ENCODE measurements around the gene ANKRD40CL. TPM values are rescaled to one million over a fixed set of nuclear protein-coding genes. Genes with fewer than 3 reads are reported as not detected.

The ANKRD40CL gene
- total RNA-seq, 1 experiment from 2014 or later = not detected

DNA sequence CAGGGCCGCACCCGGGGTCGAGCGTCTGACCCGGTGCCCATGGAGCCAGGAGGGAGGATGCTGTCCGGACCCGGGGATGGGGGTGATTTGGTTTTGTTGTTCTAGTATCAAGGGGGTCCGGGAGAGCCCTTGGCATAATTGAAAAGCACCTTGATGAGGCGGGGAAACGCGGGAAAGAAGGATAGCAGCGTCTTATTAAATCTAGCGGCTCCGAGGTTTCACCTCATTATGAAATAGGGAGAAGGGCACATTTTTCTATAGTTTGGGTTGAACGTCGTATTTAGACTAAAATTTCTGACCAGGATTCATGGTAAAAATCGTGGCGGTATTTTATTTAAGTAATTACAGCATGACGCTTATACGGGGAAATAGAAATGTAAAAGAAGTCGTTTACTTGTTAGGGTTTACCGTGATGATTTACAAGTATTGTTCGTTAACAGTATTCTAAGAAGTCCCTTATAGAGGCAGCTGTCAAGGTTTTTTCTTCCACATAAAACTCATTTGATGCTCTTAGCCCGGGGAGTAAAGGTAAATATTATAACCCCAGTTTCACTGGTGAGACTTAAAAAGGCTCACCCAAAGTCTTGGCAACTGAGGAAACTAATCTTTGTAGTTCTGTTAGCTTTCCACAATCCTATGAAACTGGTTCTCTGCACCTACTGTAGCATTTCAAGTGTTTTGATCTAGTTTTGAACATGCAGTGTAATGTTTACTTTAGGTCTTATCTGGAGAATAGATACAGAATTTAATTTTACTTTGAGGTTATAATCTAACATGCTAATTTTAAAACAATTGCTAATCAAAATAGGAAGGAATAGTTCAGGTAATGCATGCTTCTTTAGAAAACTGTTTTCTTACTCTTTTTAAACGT, 47.2 kb downstream of the ANKRD40CL start:
- Histone ChIP-seq H3K27ac (ENCODE audit: low read length) (peak overlapping the region; percentile 85), H3K9me3 (ENCODE audit: control insufficient read depth, insufficient read depth, low read depth, low read length) (no peaks in the 10 kb centered on the region), H3K4me1 (ENCODE audit: control insufficient read depth, insufficient read depth, low read length) (peaks cover 25% of the 10 kb centered on the region), H3K4me3 (ENCODE audit: low read depth in 2 of 2, low read length in 2 of 2) (peak overlapping the region; percentile 90 to 98), H3K36me3 (ENCODE audit: control insufficient read depth, insufficient read depth, low read length) (peaks cover 15% of the 10 kb centered on the region; the same call in 1 of the 2 replicates), H3K27me3 (ENCODE audit: control insufficient read depth, insufficient read depth, low read length) (no peaks in the 10 kb centered on the region)
- ChIA-PET POLR2A (interaction anchor here (0.6 kb wide), 1 partner anchor 146 kb away, joined by 6 read pairs; the partner anchor contains the start of gene TOB1), CTCF (interaction anchor here (1.0 kb wide), 1 partner anchor 13 kb away, joined by 3 read pairs; no protein-coding TSS in a partner anchor)
- intact Hi-C loops (cut with micrococcal nuclease; ENCODE audit: unreplicated experiment) (no loop called here), in situ Hi-C loops (cut with HindIII; ENCODE audit: low pct_unique_long_range_greater_than_20kb, low sequenced_read_pairs) (no loop called here)
- TSS peak; percentile 81 for BruUV-seq (replicated peaks)
- TF ChIP-seq TCF7L2 (IDR thresholded peaks at IDR 0.05; ENCODE audit: low read depth, low read length) = no peak
- TF ChIP-seq, protein P1, sequence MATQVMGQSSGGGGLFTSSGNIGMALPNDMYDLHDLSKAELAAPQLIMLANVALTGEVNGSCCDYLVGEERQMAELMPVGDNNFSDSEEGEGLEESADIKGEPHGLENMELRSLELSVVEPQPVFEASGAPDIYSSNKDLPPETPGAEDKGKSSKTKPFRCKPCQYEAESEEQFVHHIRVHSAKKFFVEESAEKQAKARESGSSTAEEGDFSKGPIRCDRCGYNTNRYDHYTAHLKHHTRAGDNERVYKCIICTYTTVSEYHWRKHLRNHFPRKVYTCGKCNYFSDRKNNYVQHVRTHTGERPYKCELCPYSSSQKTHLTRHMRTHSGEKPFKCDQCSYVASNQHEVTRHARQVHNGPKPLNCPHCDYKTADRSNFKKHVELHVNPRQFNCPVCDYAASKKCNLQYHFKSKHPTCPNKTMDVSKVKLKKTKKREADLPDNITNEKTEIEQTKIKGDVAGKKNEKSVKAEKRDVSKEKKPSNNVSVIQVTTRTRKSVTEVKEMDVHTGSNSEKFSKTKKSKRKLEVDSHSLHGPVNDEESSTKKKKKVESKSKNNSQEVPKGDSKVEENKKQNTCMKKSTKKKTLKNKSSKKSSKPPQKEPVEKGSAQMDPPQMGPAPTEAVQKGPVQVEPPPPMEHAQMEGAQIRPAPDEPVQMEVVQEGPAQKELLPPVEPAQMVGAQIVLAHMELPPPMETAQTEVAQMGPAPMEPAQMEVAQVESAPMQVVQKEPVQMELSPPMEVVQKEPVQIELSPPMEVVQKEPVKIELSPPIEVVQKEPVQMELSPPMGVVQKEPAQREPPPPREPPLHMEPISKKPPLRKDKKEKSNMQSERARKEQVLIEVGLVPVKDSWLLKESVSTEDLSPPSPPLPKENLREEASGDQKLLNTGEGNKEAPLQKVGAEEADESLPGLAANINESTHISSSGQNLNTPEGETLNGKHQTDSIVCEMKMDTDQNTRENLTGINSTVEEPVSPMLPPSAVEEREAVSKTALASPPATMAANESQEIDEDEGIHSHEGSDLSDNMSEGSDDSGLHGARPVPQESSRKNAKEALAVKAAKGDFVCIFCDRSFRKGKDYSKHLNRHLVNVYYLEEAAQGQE (IDR thresholded peaks at IDR 0.05; ENCODE audit: insufficient read depth in 1 of 2, low read depth in 2 of 2, low read length in 1 of 2) = 0 out of 4 replicates have a peak, but pooled peaks of 1 of the 2 experiments have one; percentile 11
- no peak for TF ChIP-seq POLR2AphosphoS5 (IDR thresholded peaks at IDR 0.05; ENCODE audit: low read depth, low read length)
- 0 out of 2 replicates have a peak, but pooled peaks have one; percentile 23 for TF ChIP-seq SIN3A (IDR thresholded peaks at IDR 0.05; ENCODE audit: borderline replicate concordance, insufficient read depth, low read depth, low read length)
- TF ChIP-seq, protein P2, sequence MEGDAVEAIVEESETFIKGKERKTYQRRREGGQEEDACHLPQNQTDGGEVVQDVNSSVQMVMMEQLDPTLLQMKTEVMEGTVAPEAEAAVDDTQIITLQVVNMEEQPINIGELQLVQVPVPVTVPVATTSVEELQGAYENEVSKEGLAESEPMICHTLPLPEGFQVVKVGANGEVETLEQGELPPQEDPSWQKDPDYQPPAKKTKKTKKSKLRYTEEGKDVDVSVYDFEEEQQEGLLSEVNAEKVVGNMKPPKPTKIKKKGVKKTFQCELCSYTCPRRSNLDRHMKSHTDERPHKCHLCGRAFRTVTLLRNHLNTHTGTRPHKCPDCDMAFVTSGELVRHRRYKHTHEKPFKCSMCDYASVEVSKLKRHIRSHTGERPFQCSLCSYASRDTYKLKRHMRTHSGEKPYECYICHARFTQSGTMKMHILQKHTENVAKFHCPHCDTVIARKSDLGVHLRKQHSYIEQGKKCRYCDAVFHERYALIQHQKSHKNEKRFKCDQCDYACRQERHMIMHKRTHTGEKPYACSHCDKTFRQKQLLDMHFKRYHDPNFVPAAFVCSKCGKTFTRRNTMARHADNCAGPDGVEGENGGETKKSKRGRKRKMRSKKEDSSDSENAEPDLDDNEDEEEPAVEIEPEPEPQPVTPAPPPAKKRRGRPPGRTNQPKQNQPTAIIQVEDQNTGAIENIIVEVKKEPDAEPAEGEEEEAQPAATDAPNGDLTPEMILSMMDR (IDR thresholded peaks at IDR 0.05) = no peak
- DNase-seq (ENCODE audit: low read depth, low spot score) (no peak), ATAC-seq (no peak)

DNA sequence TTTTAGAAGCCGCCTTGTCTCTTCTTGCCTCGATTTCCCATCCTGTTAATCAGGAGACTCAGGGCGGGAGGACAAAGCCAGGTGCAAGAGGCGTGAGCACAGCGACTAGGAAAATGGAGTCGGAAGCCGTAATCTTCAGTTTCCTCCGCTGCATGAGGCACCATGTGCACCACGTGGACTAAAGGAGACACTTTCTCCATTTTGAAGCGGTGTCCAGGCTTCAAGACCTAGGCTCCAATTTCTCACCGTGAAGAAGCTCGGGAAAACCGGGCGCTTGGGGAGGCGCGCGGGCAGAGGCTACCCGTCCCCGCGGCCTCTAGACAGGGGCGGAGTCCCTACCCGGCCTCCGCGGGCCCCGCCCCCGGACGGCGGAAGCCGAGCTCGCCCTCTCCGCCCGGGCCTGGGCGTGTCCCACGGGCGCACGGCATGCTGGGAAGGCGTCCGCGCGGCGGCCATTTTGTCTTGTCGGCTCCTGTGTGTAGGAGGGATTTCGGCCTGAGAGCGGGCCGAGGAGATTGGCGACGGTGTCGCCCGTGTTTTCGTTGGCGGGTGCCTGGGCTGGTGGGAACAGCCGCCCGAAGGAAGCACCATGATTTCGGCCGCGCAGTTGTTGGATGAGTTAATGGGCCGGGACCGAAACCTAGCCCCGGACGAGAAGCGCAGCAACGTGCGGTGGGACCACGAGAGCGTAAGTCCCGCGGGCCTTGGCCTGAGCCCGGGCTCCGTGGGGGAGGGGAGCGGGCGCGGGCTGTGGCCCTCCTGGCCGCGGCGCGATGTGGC, 48.0 kb downstream of the ANKRD40CL start, which contains the start of gene LUC7L3:
Gene LUC7L3, plus strand, starts transcription at position 460 of the 780 bp plus-strand sequence. Its CDS starts 130 bp downstream, at position 590.
- in situ Hi-C loops (cut with HindIII; ENCODE audit: low pct_unique_long_range_greater_than_20kb, low sequenced_read_pairs) (no loop called here), intact Hi-C loops (cut with micrococcal nuclease; ENCODE audit: unreplicated experiment) (no loop called here)
- H3K4me3 ChIP-seq (ENCODE audit: low read depth in 2 of 2, low read length in 2 of 2) = peak within 1 kb of the TSS; percentile 90 to 98
- ChIA-PET POLR2A (interaction anchor here (0.6 to 1.8 kb wide), 2 partner anchors 10 to 147 kb away, joined by 6 read pairs; partner anchors contain the start of gene TOB1), CTCF (interaction anchor here (1.0 kb wide), 1 partner anchor 12 kb away, joined by 3 read pairs; no protein-coding TSS in a partner anchor)
- peaks cover 15% of the 10 kb centered on the region; the same call in 1 of the 2 replicates for H3K36me3 ChIP-seq (ENCODE audit: control insufficient read depth, insufficient read depth, low read length)
- TF ChIP-seq, protein P2 (IDR thresholded peaks at IDR 0.05) = no peak
- no peak; the same call in 1 of the 2 replicates for TF ChIP-seq SIN3A (IDR thresholded peaks at IDR 0.05; ENCODE audit: borderline replicate concordance, insufficient read depth, low read depth, low read length)
- TF ChIP-seq, protein P1 (IDR thresholded peaks at IDR 0.05; ENCODE audit: insufficient read depth in 1 of 2, low read depth in 2 of 2, low read length in 1 of 2) = 0 out of 4 replicates have a peak, but pooled peaks of 1 of the 2 experiments have one; percentile 18
- TF ChIP-seq POLR2AphosphoS5 (IDR thresholded peaks at IDR 0.05; ENCODE audit: low read depth, low read length) = peak; percentile 98
- peak; percentile 75; the same call in 1 of the 2 replicates for TF ChIP-seq TCF7L2 (IDR thresholded peaks at IDR 0.05; ENCODE audit: low read depth, low read length)
- no TSS peak for BruUV-seq (replicated peaks)
- H3K27me3 ChIP-seq (ENCODE audit: control insufficient read depth, insufficient read depth, low read length) = no peaks in the 10 kb centered on the region
- peak; percentile 98 for ATAC-seq
- DNase-seq (ENCODE audit: low read depth, low spot score) = no peak
- peaks cover 25% of the 10 kb centered on the region for H3K4me1 ChIP-seq (ENCODE audit: control insufficient read depth, insufficient read depth, low read length)
- peak within 1 kb of the TSS; percentile 85 for H3K27ac ChIP-seq (ENCODE audit: low read length)
- no peaks in the 10 kb centered on the region for H3K9me3 ChIP-seq (ENCODE audit: control insufficient read depth, insufficient read depth, low read depth, low read length)

Data from Panc1 (cell line).